GOT3 (cell line): ENCODE measurements around the gene ID1.

ENCODE experiments used
- DNase-seq: peaks from one replicate; lab custom pipeline; 2025; ENCODE audit warnings: mixed read lengths; lab: John Stamatoyannopoulos, UW

The ID1 gene

GRCh38 chr20:31605031-31605901 lies at the start of gene ID1:
Gene ID1 (plus strand): TSS chr20:31605289. CDS start chr20:31605388, 99 bp downstream.
- DNase-seq = peak; percentile 96

- no peak for DNase-seq
These were observed 45.4 kb upstream of the ID1 start for GRCh38 chr20:31559704-31560093.

- DNase-seq = peak; percentile 67
These were observed 44.9 kb upstream of the ID1 start for GRCh38 chr20:31560094-31560745.

- DNase-seq = peak; percentile 73
These were observed 44.1 kb upstream of the ID1 start for GRCh38 chr20:31560746-31561598.

GRCh38 chr20:31562241-31562640 lies 42.8 kb upstream of the ID1 start:
- no peak for DNase-seq

GRCh38 chr20:31564284-31564683 lies 40.8 kb upstream of the ID1 start:
- DNase-seq = no peak

- DNase-seq = no peak
These were observed 39.3 kb upstream of the ID1 start for GRCh38 chr20:31565699-31566318.

GRCh38 chr20:31566319-31566657 lies 38.8 kb upstream of the ID1 start:
- DNase-seq = no peak

GRCh38 chr20:31566658-31567379 lies 38.3 kb upstream of the ID1 start:
- no peak for DNase-seq

- DNase-seq = no peak
These were observed 37.7 kb upstream of the ID1 start for GRCh38 chr20:31567380-31567720.

GRCh38 chr20:31568041-31568731 lies 36.9 kb upstream of the ID1 start:
- DNase-seq = no peak

GRCh38 chr20:31568773-31569162 lies 36.3 kb upstream of the ID1 start:
- no peak for DNase-seq

GRCh38 chr20:31569163-31570020 lies 35.7 kb upstream of the ID1 start:
- DNase-seq = no peak

- DNase-seq = no peak
These were observed 35.0 kb upstream of the ID1 start for GRCh38 chr20:31570021-31570463.

- DNase-seq = no peak
These were observed 34.1 kb upstream of the ID1 start for GRCh38 chr20:31570735-31571617.

GRCh38 chr20:31572042-31572700 lies 32.9 kb upstream of the ID1 start:
- DNase-seq = no peak

- DNase-seq = peak; percentile 98
These were observed 32.2 kb upstream of the ID1 start for GRCh38 chr20:31572701-31573554.
